ENCODE measurements around the gene TNFSF13B. TPM values are rescaled to one million over a fixed set of nuclear protein-coding genes. Genes with fewer than 3 reads are reported as not detected.

Gene TNFSF13B
- total RNA-seq, 1 donor from 2014 or later = 3.3 TPM

- no peaks in the 10 kb centered on the region for H3K27me3 Mint-ChIP-seq
- H3K9me3 Mint-ChIP-seq (ENCODE audit: low read depth) = no peaks in the 10 kb centered on the region
- peak overlapping the region; percentile 55 for H3K4me3 Mint-ChIP-seq (ENCODE audit: low read depth)
- peak overlapping the region; percentile 94 for H3K27ac Mint-ChIP-seq
- peaks cover 10% of the 10 kb centered on the region for H3K36me3 Mint-ChIP-seq (ENCODE audit: insufficient read depth)
- H3K4me1 Mint-ChIP-seq (ENCODE audit: low read depth) = peaks cover 60% of the 10 kb centered on the region
- peak; percentile 11 for DNase-seq (ENCODE audit: low spot score, unreplicated experiment)
- TF ChIP-seq CTCF (IDR thresholded peaks at IDR 0.05; ENCODE audit: unreplicated experiment) = peak; percentile 89
Observed at GRCh38 chr13:108227651-108228272, 41.8 kb upstream of the TNFSF13B start.

GRCh38 chr13:108230377-108230776 is 39.1 kb upstream of the TNFSF13B start:
- no peak for DNase-seq (ENCODE audit: low spot score, unreplicated experiment)
- Mint-ChIP-seq H3K4me3 (ENCODE audit: low read depth) (peak overlapping the region; percentile 27), H3K36me3 (ENCODE audit: insufficient read depth) (peaks cover 16% of the 10 kb centered on the region), H3K27me3 (no peaks in the 10 kb centered on the region), H3K4me1 (ENCODE audit: low read depth) (peaks cover 48% of the 10 kb centered on the region), H3K9me3 (ENCODE audit: low read depth) (peaks cover under 1% of the 10 kb centered on the region), H3K27ac (peak overlapping the region; percentile 81)
- TF ChIP-seq CTCF (IDR thresholded peaks at IDR 0.05; ENCODE audit: unreplicated experiment) = no peak

GRCh38 chr13:108249150-108249549 is 20.4 kb upstream of the TNFSF13B start:
- Mint-ChIP-seq H3K36me3 (ENCODE audit: insufficient read depth) (peaks cover 41% of the 10 kb centered on the region), H3K4me3 (ENCODE audit: low read depth) (no peak overlapping the region), H3K4me1 (ENCODE audit: low read depth) (no peaks in the 10 kb centered on the region), H3K27ac (no peak overlapping the region), H3K27me3 (no peaks in the 10 kb centered on the region), H3K9me3 (ENCODE audit: low read depth) (peaks cover 45% of the 10 kb centered on the region)
- no peak for TF ChIP-seq CTCF (IDR thresholded peaks at IDR 0.05; ENCODE audit: unreplicated experiment)
- DNase-seq (ENCODE audit: low spot score, unreplicated experiment) = no peak

GRCh38 chr13:108257248-108257647 is 12.3 kb upstream of the TNFSF13B start:
- H3K4me1 Mint-ChIP-seq (ENCODE audit: low read depth) = peaks cover 2% of the 10 kb centered on the region
- peaks cover 22% of the 10 kb centered on the region for H3K36me3 Mint-ChIP-seq (ENCODE audit: insufficient read depth)
- no peak overlapping the region for H3K27ac Mint-ChIP-seq
- peaks cover 13% of the 10 kb centered on the region for H3K9me3 Mint-ChIP-seq (ENCODE audit: low read depth)
- no peaks in the 10 kb centered on the region for H3K27me3 Mint-ChIP-seq
- TF ChIP-seq CTCF (IDR thresholded peaks at IDR 0.05; ENCODE audit: unreplicated experiment) = no peak
- no peak overlapping the region for H3K4me3 Mint-ChIP-seq (ENCODE audit: low read depth)
- no peak for DNase-seq (ENCODE audit: low spot score, unreplicated experiment)

GRCh38 chr13:108263621-108264355 is 5.7 kb upstream of the TNFSF13B start:
- H3K4me1 Mint-ChIP-seq (ENCODE audit: low read depth) = peaks cover 5% of the 10 kb centered on the region
- no peak overlapping the region for H3K4me3 Mint-ChIP-seq (ENCODE audit: low read depth)
- H3K27me3 Mint-ChIP-seq = no peaks in the 10 kb centered on the region
- TF ChIP-seq CTCF (IDR thresholded peaks at IDR 0.05; ENCODE audit: unreplicated experiment) = no peak
- H3K27ac Mint-ChIP-seq = no peak overlapping the region
- H3K36me3 Mint-ChIP-seq (ENCODE audit: insufficient read depth) = peaks cover 15% of the 10 kb centered on the region
- peaks cover 3% of the 10 kb centered on the region for H3K9me3 Mint-ChIP-seq (ENCODE audit: low read depth)
- DNase-seq (ENCODE audit: low spot score, unreplicated experiment) = no peak
